ENCODE data around the gene FMN2. TPM values are rescaled to one million over a fixed set of nuclear protein-coding genes. Genes with fewer than 3 reads are reported as not detected.

The FMN2 gene
- polyA plus RNA-seq, 3 donors, result not detected

DNA sequence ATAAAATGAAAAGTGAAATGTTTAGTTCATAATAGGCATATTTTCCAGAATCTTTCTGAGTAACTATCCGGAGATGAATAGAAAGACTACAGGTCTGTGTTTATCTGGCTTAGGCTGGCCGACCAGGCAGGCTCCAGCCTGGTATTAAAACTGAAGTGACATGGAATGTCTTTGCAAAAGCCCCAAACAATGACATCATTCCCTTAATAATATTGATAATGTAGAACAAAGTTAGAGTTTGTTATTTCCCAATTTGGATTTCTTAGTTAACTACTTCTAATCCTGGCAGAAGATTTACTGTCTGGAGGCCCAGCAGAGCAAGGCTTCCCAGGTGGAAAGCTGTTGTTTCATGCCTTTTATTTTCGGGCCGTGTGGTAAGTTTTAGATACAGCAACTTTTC lies 312.6 kb downstream of the FMN2 start:
- Histone ChIP-seq H3K9me3 (replicated peaks in 1 of 2; ENCODE audit: control insufficient read depth in 1 of 2, insufficient read depth in 1 of 2, low read length in 2 of 2) (no peaks in the 10 kb centered on the region), H3K79me2 (ENCODE audit: insufficient read depth, low read length) (no peaks in the 10 kb centered on the region), H2AFZ (ENCODE audit: insufficient read depth, low read depth, low read length, poor library complexity, severe bottlenecking) (no peak overlapping the region), H3K27ac (ENCODE audit: low read depth in 1 of 2, low read length in 2 of 2) (no peak overlapping the region), H3K4me3 (replicated peaks in 1 of 3; ENCODE audit: low read depth in 2 of 3, low read length in 3 of 3) (no peak overlapping the region), H3K27me3 (ENCODE audit: control insufficient read depth in 2 of 2, insufficient read depth in 2 of 2, low read length in 2 of 2) (no peaks in the 10 kb centered on the region), H3K9ac (ENCODE audit: insufficient read depth, low read length, poor library complexity, severe bottlenecking) (no peak overlapping the region), H3K36me3 (replicated peaks in 1 of 2; ENCODE audit: control insufficient read depth in 1 of 2, insufficient read depth in 2 of 2, low read length in 2 of 2) (no peaks in the 10 kb centered on the region), H4K20me1 (ENCODE audit: insufficient read depth, low read length) (no peaks in the 10 kb centered on the region), H3K4me1 (ENCODE audit: control insufficient read depth in 1 of 2, insufficient read depth in 2 of 2, low read length in 2 of 2) (no peaks in the 10 kb centered on the region), H3K4me2 (replicated peaks; ENCODE audit: extremely low read depth, low read length, poor library complexity, severe bottlenecking) (no peak overlapping the region)
- H3K27ac Mint-ChIP-seq, result no peak overlapping the region
- TF ChIP-seq, protein P1, sequence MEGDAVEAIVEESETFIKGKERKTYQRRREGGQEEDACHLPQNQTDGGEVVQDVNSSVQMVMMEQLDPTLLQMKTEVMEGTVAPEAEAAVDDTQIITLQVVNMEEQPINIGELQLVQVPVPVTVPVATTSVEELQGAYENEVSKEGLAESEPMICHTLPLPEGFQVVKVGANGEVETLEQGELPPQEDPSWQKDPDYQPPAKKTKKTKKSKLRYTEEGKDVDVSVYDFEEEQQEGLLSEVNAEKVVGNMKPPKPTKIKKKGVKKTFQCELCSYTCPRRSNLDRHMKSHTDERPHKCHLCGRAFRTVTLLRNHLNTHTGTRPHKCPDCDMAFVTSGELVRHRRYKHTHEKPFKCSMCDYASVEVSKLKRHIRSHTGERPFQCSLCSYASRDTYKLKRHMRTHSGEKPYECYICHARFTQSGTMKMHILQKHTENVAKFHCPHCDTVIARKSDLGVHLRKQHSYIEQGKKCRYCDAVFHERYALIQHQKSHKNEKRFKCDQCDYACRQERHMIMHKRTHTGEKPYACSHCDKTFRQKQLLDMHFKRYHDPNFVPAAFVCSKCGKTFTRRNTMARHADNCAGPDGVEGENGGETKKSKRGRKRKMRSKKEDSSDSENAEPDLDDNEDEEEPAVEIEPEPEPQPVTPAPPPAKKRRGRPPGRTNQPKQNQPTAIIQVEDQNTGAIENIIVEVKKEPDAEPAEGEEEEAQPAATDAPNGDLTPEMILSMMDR (IDR thresholded peaks at IDR 0.05), result no peak
- DNase-seq, result no peak
- peaks cover 0 to 1% (median 0%) of the 10 kb centered on the region in 3 donors for H3K27me3 Mint-ChIP-seq (ENCODE audit: low read depth in 3 of 3)
- intact Hi-C loops (cut with micrococcal nuclease), result no loop called here
- H3K36me3 Mint-ChIP-seq, result no peaks in the 10 kb centered on the region
- H3K9me3 Mint-ChIP-seq, result peaks cover 0 to 6% (median 0%) of the 10 kb centered on the region in 7 donors
- no peaks in the 10 kb centered on the region for H3K4me1 Mint-ChIP-seq
- no peak overlapping the region for H3K4me3 Mint-ChIP-seq
- WGBS (ENCODE audit: insufficient coverage), result no CpG with 5 or more reads among the region's 4 CpGs

DNA sequence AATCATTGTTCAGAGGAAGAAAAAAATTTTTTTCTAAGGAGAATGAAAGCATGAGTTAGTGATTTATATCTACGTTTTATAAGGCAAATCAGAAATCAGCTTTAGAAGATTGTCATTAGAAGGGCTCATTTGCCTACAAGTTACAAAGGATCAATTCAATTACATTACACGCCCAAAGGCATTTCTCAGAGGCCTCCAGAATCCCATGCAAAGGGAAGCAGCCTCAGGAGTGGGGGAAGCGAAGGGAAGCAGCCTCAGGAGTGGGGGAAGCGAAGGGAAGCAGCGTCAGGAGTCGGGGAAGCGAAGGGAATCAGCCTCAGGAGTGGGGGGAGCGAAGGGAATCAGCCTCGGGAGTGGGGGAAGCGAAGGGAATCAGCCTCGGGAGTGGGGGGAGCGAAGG lies 314.1 kb downstream of the FMN2 start:
- H3K27ac Mint-ChIP-seq, result no peak overlapping the region
- H3K9ac ChIP-seq (ENCODE audit: insufficient read depth, low read length, poor library complexity, severe bottlenecking), result no peak overlapping the region
- H3K36me3 Mint-ChIP-seq, result no peaks in the 10 kb centered on the region
- H3K9me3 ChIP-seq (replicated peaks in 1 of 2; ENCODE audit: control insufficient read depth in 1 of 2, insufficient read depth in 1 of 2, low read length in 2 of 2), result no peaks in the 10 kb centered on the region
- H3K9me3 Mint-ChIP-seq, result peaks cover 0 to 8% (median 0%) of the 10 kb centered on the region in 7 donors
- intact Hi-C loops (cut with micrococcal nuclease), result no loop called here
- TF ChIP-seq, protein P1 (IDR thresholded peaks at IDR 0.05), result no peak
- no peak overlapping the region for H3K4me2 ChIP-seq (replicated peaks; ENCODE audit: extremely low read depth, low read length, poor library complexity, severe bottlenecking)
- no peak overlapping the region for H3K27ac ChIP-seq (ENCODE audit: low read depth in 1 of 2, low read length in 2 of 2)
- H3K27me3 ChIP-seq (ENCODE audit: control insufficient read depth in 2 of 2, insufficient read depth in 2 of 2, low read length in 2 of 2), result no peaks in the 10 kb centered on the region
- H3K4me3 Mint-ChIP-seq, result no peak overlapping the region
- DNase-seq, result no peak
- H3K27me3 Mint-ChIP-seq (ENCODE audit: low read depth in 3 of 3), result peaks cover 0 to under 1% (median 0%) of the 10 kb centered on the region in 3 donors
- no peak overlapping the region for H3K4me3 ChIP-seq (replicated peaks in 1 of 3; ENCODE audit: low read depth in 2 of 3, low read length in 3 of 3)
- no peaks in the 10 kb centered on the region for H4K20me1 ChIP-seq (ENCODE audit: insufficient read depth, low read length)
- no peaks in the 10 kb centered on the region for H3K4me1 Mint-ChIP-seq
- no peaks in the 10 kb centered on the region for H3K36me3 ChIP-seq (replicated peaks in 1 of 2; ENCODE audit: control insufficient read depth in 1 of 2, insufficient read depth in 2 of 2, low read length in 2 of 2)
- no peaks in the 10 kb centered on the region for H3K4me1 ChIP-seq (ENCODE audit: control insufficient read depth in 1 of 2, insufficient read depth in 2 of 2, low read length in 2 of 2)
- no peaks in the 10 kb centered on the region for H3K79me2 ChIP-seq (ENCODE audit: insufficient read depth, low read length)
- no peak overlapping the region for H2AFZ ChIP-seq (ENCODE audit: insufficient read depth, low read depth, low read length, poor library complexity, severe bottlenecking)
- 88% methylated on average over 10 of the region's 12 CpGs for WGBS (ENCODE audit: insufficient coverage)
